ENCODE measurements around the gene NABP1. TPM values are rescaled to one million over a fixed set of nuclear protein-coding genes. Genes with fewer than 3 reads are reported as not detected.

Gene NABP1
- total RNA-seq, 1 experiment from 2014 or later, result 38.7 TPM

- H3K9me3 ChIP-seq (ENCODE audit: control insufficient read depth, insufficient read depth, low read depth, low read length), result no peaks in the 10 kb centered on the region
- H3K36me3 ChIP-seq (ENCODE audit: control insufficient read depth, insufficient read depth, low read length), result no peaks in the 10 kb centered on the region
- H3K27ac ChIP-seq (ENCODE audit: low read length), result no peak overlapping the region
- intact Hi-C loops (cut with micrococcal nuclease; ENCODE audit: unreplicated experiment) (no loop called here), in situ Hi-C loops (cut with HindIII; ENCODE audit: low pct_unique_long_range_greater_than_20kb, low sequenced_read_pairs) (no loop called here)
- DNase-seq (ENCODE audit: low read depth, low spot score) (no peak), ATAC-seq (no peak)
- H3K27me3 ChIP-seq (ENCODE audit: control insufficient read depth, insufficient read depth, low read length), result no peaks in the 10 kb centered on the region
- no peak overlapping the region for H3K4me3 ChIP-seq (ENCODE audit: low read depth in 2 of 2, low read length in 2 of 2)
- no TSS peak for BruUV-seq (replicated peaks)
- CTCF ChIA-PET, result no interaction called here
- POLR2A ChIA-PET, result no interaction called here
- H3K4me1 ChIP-seq (ENCODE audit: control insufficient read depth, insufficient read depth, low read length), result peaks cover 15% of the 10 kb centered on the region
- TF ChIP-seq TCF7L2 (IDR thresholded peaks at IDR 0.05; ENCODE audit: low read depth, low read length), result no peak
- TF ChIP-seq CTCF (IDR thresholded peaks at IDR 0.05), result no peak
- TF ChIP-seq REST (IDR thresholded peaks at IDR 0.05; ENCODE audit: insufficient read depth in 1 of 2, low read depth in 2 of 2, low read length in 1 of 2), result no peak
These were observed 36.3 kb upstream of the NABP1 start for GRCh38 chr2:191641609-191642008.

GRCh38 chr2:191642541-191642940 lies 35.4 kb upstream of the NABP1 start:
- H3K4me1 ChIP-seq (ENCODE audit: control insufficient read depth, insufficient read depth, low read length), result peaks cover 12% of the 10 kb centered on the region
- in situ Hi-C loops (cut with HindIII; ENCODE audit: low pct_unique_long_range_greater_than_20kb, low sequenced_read_pairs) (no loop called here), intact Hi-C loops (cut with micrococcal nuclease; ENCODE audit: unreplicated experiment) (no loop called here)
- TF ChIP-seq SIN3A (IDR thresholded peaks at IDR 0.05; ENCODE audit: borderline replicate concordance, insufficient read depth, low read depth, low read length), result no peak
- no peak for TF ChIP-seq REST (IDR thresholded peaks at IDR 0.05; ENCODE audit: insufficient read depth in 1 of 2, low read depth in 2 of 2, low read length in 1 of 2)
- TF ChIP-seq POLR2AphosphoS5 (IDR thresholded peaks at IDR 0.05; ENCODE audit: low read depth, low read length), result no peak
- TF ChIP-seq TCF7L2 (IDR thresholded peaks at IDR 0.05; ENCODE audit: low read depth, low read length), result no peak
- no peak for TF ChIP-seq CTCF (IDR thresholded peaks at IDR 0.05)
- no peaks in the 10 kb centered on the region for H3K9me3 ChIP-seq (ENCODE audit: control insufficient read depth, insufficient read depth, low read depth, low read length)
- H3K36me3 ChIP-seq (ENCODE audit: control insufficient read depth, insufficient read depth, low read length), result no peaks in the 10 kb centered on the region
- ATAC-seq, result no peak
- no peak overlapping the region for H3K27ac ChIP-seq (ENCODE audit: low read length)
- H3K27me3 ChIP-seq (ENCODE audit: control insufficient read depth, insufficient read depth, low read length), result no peaks in the 10 kb centered on the region
- ChIA-PET POLR2A (no interaction called here), CTCF (no interaction called here)
- no peak for DNase-seq (ENCODE audit: low read depth, low spot score)
- no TSS peak for BruUV-seq (replicated peaks)
- no peak overlapping the region for H3K4me3 ChIP-seq (ENCODE audit: low read depth in 2 of 2, low read length in 2 of 2)
